Activated T-cell treated with anti-CD3 and anti-CD28 coated beads for 24 hours (primary cell): ENCODE data around the gene SOWAHD.
"Not testable (repeated sequence)": the region's sequence is repeated elsewhere in the genome, so short reads cannot be mapped to it uniquely, and the experiment has no call there.

ENCODE experiments used
- DNase-seq: peaks from one replicate; pipeline ENCODE4 v3.0.0-alpha.2; 2020; ENCODE audit warnings: low read depth

The SOWAHD gene, protein sequence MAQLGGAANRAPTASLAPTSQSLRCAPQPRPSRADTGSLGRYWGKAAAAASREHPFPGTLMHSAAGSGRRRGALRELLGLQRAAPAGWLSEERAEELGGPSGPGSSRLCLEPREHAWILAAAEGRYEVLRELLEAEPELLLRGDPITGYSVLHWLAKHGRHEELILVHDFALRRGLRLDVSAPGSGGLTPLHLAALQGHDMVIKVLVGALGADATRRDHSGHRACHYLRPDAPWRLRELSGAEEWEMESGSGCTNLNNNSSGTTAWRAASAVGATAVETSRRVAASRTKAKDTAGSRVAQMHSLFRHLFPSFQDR

DNA sequence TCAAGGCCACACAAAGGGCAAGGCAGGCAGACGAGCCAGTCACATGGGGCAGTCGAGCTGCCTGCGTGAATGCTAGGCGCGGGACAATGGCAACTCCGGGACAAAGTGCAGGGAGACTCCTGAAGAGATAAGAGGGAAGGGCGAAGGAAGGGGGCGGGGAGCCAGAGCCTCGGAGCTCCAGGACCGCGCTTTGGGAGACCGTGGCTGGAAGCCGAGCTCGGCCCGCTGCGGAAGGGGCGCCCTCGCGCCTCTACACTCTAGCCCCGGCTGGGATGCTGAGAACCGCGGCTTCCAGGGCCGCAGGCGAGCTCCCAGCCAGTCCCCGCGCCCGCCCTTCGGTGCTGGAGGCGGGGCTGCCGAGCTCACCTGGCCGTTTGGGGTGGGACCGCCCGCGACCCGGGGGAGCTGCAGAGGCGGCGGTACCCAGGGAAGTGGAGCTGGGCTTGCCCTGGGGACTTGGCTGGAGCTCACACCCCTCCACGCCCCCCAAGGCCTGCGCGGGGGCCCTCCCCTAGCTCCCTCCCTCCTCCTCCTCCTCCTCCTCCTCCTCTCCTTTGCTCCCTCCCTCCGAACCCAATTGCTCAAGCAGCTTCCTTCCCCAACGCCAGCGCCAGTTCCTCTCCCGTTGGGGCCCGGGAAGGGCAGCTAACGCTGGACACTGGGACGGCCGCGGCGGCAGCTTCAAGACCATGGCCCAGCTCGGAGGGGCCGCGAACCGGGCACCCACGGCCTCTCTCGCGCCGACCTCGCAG, at the start of gene SOWAHD:
Gene SOWAHD, plus strand, starts transcription at position 610 of the 752 bp plus-strand sequence. Its CDS starts 80 bp downstream, at position 690.
- DNase-seq, result no peak

DNA sequence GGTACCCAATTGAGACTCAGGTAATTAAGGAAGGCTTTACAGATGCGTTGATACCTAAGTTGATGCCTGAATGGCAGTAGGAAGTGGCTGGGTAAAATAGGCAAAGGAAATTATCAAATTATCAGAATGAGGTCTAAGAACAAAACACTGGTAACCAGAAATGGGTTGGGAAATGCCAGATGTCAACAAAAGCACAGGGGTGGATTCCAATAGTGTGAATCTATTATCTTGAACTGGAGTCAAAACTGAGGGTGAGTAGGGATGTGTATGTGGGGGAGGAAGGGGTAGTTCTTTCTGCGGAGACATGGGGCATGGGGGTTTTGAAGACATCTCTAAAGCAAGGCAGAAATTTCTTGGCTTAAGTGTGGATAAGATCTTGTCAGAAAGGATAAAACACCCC, 49.5 kb upstream of the SOWAHD start:
- DNase-seq, result no peak

DNA sequence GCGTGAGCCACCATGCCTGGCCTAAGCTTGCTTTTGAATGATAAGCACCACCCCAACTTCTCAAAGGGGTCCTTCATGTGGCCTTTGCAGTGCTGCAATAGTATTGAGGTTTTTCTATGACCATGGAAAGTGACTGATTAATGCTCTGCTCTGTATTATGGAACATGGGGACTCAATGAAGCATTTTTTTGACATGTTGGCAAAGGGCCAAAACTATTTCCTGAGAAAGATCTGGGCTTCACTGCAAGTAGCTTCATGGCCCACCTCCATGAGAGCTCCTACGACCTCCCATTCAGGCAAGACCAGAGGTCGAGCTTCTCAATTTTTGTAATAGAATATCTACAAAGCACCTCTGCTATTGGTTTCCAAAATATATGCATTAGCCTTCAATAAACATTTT, 48.8 kb upstream of the SOWAHD start:
- no peak for DNase-seq

DNA sequence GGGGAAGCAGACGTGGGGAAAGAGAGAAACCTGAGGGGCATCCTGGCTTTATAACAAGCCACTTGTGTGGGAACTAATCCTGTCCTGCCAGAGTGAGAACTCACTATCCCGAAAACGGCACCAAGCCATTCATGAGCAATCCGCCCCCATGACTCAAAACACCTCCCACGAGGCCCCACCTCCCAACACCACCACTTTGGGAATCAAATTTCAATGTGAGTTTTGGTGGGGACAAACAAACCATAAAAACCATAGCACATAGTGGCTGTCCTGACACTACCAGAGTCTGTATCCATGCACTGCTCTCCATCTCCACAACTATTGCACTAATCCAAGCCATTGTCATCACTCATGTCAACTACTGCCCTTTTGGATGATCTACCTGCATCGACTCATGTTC, 36.9 kb upstream of the SOWAHD start:
- no peak for DNase-seq

DNA sequence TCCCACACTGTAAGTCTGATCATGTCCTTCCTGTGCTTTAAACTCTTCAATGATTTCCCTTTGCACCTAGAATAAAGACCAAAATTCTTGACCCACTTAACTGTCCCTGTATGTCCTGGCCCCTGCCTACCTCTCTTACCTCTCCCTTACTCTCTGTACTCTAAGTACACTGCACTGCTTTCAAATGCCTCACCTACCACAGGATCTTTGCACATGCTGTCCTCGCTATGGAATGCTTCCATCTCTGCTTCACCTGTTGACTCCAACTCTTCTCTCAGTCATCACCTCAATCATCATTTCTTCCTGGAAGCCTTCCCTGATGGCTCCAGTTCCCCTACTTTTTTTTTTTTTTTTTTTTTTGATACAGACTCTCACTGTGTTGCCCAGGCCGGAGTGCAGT, 36.5 kb upstream of the SOWAHD start:
- no peak for DNase-seq

DNA sequence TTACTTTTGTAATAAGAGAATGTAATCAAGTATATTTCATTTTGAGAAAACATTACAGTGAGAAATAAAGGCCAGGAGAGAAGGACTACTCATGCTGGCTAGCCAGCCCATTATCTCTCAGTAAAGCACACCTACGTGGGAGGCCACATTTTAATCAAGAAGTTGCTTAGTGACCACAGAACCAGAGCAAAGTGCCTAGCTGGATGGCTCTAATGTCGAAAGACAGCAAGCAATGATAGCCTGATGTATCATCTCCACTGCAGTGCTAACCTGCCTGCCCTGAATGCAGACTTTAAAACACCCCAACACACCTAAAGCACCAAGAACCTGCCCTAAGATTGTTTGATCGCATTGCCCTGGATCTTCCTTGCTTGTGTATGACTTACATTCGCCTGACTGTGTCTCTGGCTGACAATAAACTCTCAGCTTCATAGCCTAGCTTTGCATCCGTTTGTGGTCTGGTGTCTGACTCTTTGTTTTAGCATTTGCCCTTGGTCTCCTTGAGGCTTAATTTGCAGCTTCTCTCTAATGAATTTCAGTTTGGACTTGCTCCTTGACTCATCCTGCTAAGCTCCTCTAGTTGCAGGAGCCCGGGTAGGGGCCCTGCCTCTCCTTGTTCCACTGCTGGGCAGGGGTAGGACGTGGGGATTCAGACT, 31.4 kb upstream of the SOWAHD start:
- DNase-seq, result no peak

DNA sequence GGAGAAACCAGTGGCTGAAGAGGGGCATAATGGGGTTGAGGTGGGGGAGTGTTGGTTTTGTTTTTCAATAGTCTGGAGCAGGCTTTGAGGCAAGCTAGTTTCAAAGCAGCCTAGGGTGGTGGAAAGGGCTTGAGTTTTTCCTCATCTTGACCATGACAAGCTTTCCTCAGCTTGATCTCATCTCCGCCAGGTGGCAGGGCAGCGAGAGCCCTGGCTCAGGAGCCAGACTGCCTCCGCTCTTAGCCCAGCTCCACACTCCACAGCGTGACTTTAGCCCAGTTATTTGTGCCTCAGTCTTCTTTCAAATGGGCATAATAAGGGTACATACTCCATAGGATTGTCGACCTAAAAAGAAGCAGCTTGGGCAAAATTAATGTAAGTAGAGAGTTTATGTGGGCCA, 29.9 kb upstream of the SOWAHD start:
- no peak for DNase-seq

DNA sequence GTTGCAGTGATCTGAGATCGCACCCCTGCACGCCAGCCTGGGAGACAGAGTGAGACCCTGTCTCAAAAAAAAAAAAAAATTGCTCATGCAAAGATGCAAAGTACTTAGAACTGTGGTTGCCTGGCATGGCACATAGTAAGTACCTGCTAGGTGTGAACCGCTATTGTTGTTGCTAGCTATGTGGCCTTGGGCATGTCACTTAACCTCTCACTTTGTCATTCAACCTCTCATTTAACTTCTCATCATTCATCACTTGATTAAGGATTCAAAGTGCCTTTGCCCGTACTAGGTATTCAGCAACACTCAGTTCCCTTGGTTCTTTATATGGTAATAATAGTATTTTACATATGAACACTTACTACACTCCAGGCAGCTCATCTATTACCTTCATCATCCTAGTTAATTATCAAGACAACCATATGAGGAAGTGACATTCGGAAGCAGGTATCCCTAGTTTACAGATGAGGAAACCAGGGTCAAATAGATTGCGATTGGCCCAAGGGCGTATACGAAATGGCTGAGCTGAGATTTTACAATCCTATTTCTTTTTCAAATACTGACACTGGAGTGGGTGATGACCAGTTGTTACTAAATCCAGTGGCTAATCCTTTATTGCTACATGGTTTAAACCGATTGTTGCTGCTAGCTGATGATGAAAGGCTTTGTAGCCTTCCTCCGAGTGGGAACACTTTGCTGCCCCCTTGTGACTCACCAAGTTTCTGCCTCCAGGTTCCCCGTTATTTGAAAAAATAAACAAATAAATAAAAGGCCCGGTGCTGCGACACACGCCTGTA, 28.8 kb upstream of the SOWAHD start:
- peak; percentile 36 for DNase-seq

DNA sequence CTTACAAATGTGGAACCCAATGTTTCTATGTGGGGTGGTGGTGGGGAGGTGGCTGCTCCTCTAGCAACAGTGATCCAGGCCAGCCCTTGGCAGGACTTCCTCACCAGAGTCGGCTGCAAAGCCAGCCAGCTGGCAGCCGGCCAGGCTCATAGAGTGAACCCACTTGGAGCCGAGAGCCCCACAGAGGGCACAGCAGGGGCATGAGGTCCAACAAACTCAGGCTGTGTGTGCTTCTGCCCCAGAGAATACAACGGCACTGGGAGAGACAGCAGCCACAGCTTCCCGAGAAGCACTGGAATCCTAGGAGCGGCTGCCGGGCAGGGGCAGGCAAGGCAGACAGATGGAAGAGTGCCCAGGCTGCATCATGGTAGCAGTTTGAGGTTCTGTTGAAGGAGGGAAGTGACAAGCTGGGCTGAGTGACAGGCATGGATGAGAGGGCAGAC, 23.5 kb upstream of the SOWAHD start:
- no peak for DNase-seq

DNA sequence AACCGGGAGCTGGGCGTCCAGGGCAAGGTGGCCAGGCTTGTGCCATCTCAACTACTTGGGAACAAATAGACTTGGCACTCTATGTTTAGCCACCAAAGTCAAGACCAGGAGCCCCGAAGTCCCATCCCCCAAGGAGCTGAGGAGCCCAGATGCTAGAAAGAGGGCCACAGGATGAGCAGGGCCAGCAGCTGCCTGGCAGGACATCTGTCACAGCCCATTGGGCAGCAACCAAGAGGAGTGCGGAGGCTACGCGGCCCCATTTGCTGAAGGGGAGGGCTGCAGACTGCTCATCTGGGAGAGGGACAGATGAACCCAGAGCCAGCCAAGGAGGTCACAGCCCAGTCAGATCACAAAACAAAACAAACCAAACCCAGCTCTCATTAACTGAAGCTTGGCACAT, 22.9 kb upstream of the SOWAHD start:
- no peak for DNase-seq

DNA sequence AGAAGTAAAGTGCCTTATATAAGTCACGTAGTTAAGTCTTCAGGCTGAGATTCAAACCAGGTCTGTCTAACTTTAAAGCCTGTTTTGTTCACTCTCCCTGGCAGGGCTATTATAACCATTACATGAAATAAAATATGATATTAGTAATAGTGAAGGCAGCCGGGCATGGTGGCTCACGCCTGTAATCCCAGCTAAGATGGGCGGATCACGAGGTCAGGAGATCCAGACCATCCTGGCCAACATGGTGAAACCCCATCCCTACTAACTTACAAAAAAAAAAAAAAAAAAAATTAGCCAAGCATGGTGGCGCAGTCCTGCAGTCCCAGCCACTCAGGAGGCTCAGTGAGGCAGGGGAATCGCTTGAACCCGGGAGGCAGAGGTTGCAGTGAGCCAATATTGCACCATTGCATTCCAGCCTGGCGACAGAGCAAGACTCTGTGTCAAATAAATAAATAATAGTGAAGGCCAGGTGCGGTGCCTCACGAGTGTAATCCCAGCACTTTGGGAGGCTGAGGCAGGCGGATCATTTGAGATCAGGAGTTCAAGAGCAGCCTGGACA, 22.1 kb upstream of the SOWAHD start:
- no peak for DNase-seq

DNA sequence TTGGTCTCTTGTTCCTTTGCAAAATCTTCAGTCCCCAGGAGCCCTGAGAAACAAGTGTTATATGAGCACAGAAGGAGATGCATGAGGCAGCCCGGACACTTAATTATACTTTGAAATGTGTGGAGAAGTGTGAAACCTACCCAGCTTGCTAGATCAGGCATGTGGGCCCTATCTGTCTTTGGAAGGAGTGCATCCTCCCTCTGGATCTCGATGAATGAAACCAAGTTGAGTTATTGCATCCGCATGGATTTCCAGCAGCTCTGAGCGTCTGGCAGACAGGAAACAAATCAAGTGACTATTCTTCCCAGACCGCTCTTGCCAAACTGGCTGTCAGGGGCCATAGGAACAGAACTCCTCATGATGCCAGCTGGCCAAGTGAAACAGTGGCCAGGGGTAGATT, 19.6 kb upstream of the SOWAHD start:
- no peak for DNase-seq

DNA sequence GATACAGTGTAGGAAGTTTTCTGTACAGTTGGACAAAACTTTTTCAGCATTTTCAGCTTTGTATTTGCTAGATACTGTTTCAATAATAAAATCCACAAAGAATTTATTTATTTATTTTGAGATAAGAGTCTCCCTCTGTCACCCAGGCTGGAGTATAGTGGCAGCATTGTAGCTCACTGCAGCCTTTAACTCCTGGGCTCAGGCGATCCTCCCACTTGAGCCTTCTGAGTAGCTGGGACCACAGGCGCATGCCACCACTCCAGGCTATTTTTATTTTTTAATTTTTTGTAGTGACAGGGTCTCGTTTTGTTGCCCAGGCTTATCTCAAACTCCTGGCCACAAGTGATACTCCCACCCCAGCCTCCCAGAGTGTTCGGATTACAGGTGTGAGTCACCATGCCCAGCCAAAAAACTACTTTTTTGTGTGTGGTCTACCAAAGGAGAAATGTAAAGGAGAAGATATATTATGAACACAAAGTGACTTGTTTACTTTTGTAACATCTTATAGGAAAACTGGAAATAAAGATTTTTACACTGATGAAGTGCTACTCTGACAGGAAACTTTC, 13.0 kb upstream of the SOWAHD start:
- DNase-seq, result no peak

DNA sequence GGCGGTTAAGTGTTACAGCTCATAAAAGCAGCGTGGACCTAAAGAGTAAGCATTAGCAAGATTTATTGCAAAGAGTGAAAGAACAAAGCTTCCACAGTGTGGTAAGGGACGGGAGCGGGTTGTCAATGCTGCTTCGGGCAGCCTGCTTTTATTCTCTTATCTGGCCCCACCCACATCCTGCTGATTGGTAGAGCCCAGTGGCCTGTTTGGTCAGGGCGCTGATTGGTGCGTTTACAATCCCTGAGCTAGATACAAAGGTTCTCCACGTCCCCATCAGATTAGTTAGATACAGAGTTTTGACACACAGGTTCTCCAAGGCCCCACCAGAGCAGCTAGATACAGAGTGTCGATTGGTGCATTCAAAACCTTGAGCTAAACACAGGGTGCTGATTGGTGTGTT, 8.3 kb upstream of the SOWAHD start:
- not testable (repeated sequence) for DNase-seq

DNA sequence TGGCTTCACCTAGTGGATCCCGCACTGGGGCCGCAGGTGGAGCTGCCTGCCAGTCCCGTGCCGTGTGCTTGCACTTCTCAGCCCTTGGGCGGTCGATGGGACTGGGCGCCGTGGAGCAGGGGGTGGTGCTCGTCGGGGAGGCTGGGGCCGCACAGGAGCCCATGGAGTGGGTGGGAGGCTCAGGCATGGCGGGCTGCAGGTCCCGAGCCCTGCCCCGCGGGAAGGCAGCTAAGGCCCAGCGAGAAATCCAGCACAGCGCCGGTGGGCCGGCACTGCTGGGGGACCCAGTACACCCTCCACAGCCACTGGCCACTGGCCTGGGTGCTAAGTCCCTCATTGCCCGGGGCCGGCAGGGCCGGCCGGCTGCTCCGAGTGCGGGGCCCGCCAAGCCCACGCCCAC, 7.6 kb upstream of the SOWAHD start:
- not testable (repeated sequence) for DNase-seq

DNA sequence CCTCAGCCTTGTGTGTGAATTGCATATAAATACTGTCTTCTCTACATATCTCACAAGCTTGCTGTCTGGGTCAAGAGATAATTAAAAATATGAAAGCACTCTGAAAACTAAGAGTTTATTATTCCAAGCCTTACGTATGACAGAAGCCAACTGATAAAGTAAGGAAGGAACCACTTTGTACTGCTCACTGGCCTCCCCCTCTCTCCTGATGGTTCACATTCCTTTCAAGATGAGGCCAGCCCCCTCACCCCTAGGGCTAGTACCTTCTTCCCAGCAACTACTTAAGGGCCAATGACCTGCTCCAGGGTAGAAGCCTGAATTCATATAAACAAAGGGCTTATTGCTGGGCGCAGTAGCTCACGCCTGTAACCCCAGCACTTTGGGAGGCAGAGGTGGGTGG, 5.4 kb upstream of the SOWAHD start:
- no peak for DNase-seq

DNA sequence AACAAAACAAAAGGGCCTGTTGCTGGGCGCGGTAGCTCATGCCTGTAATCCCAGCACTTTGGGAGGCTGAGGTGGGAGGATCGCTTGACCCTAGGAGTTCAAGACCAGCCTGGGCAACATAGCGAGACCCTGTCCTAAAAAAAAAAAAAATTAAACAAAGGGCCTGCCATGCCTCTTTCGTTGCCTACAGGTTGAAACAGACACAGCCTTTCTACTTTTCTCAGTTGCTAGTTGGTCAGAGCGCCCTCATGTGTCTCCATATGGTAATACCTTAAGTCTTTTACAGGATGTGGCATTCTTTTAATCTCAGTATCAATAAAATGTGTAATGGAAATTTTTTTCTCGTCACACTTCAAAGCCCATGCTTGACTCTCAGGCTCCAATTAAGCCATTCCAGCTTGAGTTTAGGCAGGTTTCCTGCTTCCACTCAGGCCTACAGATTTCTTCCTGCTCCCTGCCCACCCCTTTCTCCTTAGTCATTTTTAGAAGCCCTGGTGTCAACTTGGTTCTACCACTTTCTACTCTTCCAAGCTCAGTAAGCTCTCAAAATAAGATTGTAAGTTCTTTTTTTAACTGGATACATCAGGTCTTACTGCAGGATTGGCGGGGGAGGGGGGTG, 4.6 kb upstream of the SOWAHD start:
- peak; percentile 23 for DNase-seq

DNA sequence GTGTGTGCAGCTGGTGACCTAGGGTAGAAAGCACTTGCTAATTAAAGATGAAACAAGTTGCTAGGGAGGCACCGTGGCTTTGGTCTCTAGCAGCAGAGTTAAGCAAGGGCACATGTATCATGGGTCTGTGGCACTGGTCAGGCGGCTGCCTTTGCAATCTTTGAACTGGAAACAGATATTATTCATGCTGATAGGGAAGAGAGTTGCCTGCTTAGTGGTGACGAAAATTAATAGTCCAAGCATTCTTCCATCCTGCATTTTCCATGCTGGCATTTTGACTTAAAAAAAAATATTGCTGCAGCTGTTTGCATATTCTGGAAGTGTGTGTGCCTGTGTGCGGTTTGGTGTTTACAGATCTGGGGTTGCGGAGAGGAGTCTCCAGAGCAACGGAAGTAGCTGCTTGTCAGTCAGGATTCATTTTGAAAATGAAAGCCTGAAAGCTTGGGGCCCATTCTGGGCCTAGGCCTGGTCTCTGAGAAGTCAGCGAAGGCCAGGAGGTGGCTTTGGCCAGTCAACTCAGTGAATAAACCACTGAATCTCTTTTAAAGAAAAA, 2.3 kb upstream of the SOWAHD start:
- peak; percentile 40 for DNase-seq

DNA sequence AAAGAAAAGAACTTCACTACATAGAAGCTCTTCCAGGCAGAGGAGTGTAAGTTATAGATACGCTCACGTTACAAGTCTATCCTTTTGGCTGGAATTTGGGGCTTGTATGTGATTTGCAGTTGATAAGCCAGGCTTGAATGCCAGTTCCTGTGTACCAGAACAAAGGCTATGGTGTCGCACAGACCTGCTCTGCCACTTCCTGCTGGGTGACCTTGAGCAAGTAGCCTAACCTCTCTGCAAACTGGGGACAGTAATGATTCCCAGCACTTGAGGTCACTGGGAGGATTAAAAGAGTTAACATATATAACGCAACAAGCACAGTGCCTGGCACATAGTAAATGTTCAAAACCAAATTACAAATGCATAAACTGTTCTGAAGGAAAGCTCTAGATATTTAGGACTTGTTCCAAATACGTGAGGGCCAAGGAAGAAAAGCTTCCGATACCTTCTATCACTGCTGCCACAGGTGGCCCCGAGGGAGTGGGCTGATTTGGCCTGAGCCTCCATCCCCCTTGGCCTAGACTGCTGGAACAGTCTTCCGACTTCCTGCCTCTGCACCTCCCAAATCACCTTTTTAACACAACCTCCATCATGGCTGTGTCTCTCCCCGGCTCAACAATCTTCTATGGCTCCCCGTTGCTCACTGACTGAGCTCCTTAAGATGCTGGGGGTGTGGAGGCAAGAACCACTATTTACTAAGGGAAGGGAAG, 1.3 kb upstream of the SOWAHD start:
- no peak for DNase-seq

DNA sequence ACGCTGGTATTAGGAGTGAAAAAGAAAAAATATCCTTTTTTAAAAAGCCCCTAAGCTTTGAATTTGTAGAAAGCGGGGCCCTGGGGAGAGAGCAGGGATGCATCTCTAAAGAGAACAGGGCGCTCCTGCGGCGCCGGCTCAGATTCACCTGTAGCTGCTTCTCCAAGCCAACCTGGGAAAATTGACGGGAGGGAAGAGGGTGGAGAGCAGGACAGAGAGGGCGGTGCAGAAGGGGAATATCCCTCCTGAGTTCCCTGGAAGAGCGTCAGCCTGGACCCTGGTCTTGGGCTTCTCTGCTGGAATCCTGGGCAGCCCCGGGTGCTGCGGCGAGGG, 776 bp upstream of the SOWAHD start:
- no peak for DNase-seq
